ENCODE data around the gene COL6A5.
A peak's percentile ranks its signal among the peaks of the same experiment; 100 is the strongest.
"Not testable (repeated sequence)": the region's sequence is repeated elsewhere in the genome, so short reads cannot be mapped to it uniquely, and the experiment has no call there.

The COL6A5 gene, protein sequence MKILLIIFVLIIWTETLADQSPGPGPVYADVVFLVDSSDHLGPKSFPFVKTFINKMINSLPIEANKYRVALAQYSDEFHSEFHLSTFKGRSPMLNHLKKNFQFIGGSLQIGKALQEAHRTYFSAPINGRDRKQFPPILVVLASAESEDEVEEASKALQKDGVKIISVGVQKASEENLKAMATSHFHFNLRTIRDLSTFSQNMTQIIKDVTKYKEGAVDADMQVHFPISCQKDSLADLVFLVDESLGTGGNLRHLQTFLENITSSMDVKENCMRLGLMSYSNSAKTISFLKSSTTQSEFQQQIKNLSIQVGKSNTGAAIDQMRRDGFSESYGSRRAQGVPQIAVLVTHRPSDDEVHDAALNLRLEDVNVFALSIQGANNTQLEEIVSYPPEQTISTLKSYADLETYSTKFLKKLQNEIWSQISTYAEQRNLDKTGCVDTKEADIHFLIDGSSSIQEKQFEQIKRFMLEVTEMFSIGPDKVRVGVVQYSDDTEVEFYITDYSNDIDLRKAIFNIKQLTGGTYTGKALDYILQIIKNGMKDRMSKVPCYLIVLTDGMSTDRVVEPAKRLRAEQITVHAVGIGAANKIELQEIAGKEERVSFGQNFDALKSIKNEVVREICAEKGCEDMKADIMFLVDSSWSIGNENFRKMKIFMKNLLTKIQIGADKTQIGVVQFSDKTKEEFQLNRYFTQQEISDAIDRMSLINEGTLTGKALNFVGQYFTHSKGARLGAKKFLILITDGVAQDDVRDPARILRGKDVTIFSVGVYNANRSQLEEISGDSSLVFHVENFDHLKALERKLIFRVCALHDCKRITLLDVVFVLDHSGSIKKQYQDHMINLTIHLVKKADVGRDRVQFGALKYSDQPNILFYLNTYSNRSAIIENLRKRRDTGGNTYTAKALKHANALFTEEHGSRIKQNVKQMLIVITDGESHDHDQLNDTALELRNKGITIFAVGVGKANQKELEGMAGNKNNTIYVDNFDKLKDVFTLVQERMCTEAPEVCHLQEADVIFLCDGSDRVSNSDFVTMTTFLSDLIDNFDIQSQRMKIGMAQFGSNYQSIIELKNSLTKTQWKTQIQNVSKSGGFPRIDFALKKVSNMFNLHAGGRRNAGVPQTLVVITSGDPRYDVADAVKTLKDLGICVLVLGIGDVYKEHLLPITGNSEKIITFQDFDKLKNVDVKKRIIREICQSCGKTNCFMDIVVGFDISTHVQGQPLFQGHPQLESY (N-terminal part only)

DNA sequence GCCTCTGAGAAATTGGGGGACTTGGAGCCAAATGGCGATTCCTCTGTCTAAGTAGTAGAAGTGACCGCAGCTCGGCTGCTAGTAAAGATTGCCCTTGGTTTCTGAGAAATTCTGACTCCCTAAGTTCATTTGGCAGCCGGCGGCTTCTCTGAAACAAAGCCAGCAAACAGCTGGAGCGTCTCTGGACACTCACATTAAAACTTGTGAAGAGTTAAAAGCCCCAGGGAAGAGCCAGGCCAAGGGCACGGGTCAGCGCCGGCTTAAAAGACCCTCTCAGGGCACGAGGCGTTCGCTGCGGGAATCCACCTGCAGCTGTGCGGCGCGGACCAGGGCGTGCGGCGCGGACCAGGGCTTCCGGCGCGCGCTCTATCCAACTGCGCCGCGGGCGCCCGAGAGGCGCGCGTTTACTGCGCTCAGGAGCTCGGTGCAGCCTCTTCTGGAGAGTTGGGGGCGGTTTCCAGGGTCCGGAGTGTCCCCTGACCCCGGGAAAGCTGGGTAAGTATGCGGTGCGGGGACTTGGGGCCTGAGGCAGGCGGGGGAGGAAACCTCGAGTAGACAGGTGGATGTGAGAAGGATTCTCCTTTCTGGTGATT is at the start of gene COL6A5:
Gene COL6A5 (plus strand): TSS at position 186 of the 593 bp plus-strand sequence. CDS start 27,967 bp downstream, outside the sequence.
- DNase-seq = no peak

GRCh38 chr3:130299531-130299930 is 45.9 kb upstream of the COL6A5 start:
- DNase-seq = no peak

GRCh38 chr3:130300888-130301287 is 44.6 kb upstream of the COL6A5 start:
- DNase-seq = no peak

GRCh38 chr3:130310109-130310508 is 35.4 kb upstream of the COL6A5 start:
- DNase-seq = no peak

- no peak for DNase-seq
Measured at GRCh38 chr3:130312374-130312773, 33.1 kb upstream of the COL6A5 start.

- peak; percentile 16 for DNase-seq
Measured at GRCh38 chr3:130316169-130316568, 29.3 kb upstream of the COL6A5 start.

- no peak for DNase-seq
Measured at GRCh38 chr3:130323503-130323902, 22.0 kb upstream of the COL6A5 start.

DNA sequence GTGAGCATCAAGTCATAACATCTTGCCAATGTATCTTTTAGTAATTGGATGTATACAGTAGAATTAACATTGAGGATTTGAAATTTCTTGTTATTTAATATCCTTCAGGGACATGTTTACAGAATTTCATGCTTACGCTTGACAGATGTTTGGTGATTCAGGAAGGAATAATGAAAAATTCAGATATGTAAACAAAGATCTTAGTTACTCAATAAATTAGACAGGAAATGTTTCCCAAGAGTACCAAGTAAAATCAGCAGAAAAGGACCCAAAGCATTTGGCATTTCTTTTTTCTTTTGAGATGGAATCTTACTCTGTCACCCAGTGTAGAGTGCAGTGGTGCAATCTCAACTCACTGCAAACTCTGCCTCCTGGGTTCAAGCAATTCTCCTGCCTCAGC is 4.7 kb upstream of the COL6A5 start:
- no peak for DNase-seq

GRCh38 chr3:130341388-130341787 is 4.1 kb upstream of the COL6A5 start:
- peak; percentile 10 for DNase-seq

DNA sequence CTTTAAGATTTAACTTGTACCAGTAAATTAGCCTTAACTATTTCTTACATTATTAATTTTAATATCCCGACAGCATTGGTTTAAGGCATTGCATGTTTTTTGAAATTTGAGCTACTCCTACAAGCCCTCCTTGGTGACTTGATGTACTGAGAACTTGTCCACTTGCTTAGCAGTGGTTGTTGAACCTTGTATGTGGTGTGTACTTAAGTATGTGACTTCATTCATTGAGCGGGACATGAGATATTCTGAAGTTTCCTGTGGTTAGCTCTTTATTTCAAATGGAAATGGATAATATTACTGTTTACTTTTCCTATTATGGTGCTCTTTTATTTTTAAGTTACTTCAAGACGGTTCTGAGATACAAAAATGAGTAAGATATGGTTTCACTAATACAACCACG is 3.6 kb upstream of the COL6A5 start:
- no peak for DNase-seq

DNA sequence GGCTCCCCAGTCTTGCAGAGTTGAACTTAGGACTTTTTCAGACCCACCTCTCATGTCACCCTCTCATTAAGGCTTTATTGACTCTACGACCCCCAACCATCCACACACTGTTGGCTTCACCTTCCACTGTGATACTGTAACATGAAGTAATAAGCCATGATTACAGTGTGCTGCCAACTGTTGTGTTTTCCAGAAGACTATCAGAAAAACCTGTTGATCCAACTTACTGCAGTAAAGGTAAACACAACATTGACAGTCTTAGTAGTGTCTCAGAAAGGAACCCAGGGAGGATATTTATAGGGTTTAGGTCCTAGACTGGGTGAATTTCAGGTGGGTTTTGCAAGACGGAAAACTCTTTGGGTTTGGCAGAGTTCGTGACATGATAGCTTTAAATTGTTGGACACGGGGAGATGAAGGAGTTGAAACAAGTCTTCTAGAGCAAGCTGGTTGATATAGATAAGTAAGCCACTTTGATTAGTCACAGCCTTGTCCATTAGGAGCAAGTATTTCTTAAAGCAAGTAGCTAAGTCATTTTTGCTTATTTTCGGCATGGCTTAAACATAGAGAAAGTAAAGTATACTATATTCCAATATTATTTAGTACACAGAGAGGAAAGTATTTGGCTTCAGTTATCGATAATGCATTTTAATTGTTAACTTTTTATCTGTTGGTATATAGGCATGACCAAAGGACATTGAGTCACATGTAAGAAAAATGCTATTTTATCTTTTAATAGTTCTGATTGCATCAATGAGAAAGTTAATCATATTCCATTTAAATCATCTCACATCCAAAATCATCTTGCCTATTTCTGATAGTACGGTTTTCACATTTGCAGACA is 2.4 kb upstream of the COL6A5 start:
- no peak for DNase-seq

DNA sequence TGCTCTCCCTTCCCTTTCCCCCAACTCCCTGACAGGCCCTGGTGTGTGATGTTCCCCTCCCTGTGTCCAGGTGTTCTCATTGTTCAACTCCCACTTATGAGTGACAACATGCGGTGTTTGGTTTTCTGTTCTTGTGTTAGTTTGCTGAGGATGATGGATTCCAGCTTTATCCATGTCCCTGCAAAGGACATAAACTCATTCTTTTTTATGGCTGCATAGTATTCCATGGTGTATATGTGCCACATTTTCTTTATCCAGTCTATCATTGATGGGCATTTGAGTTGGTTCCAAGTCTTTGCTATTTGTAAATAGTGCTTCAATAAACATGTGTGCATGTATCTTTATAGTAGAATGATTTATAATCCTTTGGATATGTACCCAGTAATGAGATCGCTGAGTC is 2.8 kb downstream of the COL6A5 start:
- DNase-seq = not testable (repeated sequence)

GRCh38 chr3:130354430-130354829 is 9.0 kb downstream of the COL6A5 start:
- DNase-seq = peak; percentile 53

DNA sequence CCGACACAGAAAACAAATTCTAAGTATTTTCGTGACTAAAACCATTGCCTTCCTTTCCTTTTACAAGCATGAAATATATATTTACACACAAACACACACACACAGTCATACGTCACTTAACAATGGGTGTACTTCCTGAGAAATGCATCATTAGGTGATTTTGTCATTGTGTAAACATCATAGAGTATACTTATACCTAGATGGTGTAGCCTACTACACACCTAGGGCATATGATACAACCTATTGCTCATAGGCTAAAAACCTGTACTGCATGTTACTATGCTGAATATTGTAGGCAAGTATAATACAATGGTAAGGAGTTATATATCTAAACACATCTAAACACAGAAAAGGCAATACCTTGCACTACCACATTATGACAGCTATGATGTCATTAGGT is 28.6 kb downstream of the COL6A5 start:
- no peak for DNase-seq

DNA sequence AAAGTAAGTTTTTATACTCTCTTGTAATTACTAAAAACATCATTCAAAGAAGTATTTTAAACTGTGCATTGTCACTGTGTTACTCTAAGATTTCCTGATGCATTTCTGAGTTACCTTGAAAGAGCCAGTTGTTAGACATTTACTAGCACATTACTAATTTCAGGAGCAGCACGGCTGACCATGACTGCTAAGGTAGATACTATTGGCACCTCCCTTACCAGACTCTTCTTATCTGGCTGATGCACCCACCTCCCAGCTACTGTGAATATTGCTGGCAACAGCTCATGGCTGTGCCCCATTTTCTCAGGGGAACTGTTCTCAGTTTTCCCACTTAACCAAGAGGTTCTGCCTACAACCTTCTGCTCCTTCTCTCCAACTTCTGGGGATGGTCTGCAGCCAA is 29.4 kb downstream of the COL6A5 start:
- DNase-seq = no peak

GRCh38 chr3:130377960-130378676 is 32.6 kb downstream of the COL6A5 start:
- DNase-seq = no peak

DNA sequence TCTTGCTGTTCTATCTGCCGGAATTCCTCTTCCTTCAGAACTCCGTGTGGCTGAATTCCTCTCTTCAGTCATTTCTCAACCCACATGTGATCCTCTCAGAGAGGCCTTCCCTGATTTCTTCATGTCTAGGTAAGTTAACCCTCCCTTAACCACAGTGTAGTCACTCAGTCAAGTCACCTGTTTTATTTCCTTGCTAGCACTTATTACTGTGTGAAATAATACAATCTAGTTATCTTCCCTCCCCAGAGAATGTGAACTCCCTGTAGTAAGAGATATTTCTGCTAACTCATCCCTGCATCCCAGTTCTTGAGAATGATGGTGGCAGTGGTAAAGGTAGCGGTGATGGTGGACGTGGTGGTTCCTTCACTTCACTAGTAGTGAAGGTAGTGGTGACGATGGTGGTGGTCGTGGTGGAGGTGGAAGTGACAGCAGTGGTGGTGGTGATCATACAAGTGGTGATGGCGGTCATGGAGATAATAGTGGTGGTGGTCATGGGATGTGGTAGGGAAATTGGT is 33.3 kb downstream of the COL6A5 start:
- no peak for DNase-seq

- DNase-seq = peak; percentile 42
Measured at GRCh38 chr3:130379274-130379673, 33.8 kb downstream of the COL6A5 start.

DNA sequence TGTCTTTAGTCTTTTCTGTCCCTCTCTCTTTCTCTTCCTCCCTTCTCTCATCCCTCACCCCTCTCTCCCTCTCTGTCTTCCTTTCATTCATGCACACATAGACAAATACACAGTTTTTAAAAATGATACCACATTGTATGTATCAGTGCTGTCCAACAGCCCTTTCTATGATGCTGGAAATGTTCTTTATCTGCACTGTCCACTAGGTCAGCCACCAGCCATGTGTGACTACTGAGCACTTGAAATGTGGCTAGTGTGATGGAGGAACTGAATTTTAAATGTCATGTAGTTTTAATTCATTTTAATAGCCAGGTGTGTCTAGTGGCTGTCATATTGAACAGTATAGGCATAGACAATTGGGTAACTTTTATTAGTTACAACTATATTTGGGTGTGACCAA is 34.9 kb downstream of the COL6A5 start:
- no peak for DNase-seq

- DNase-seq = no peak
Measured at GRCh38 chr3:130383424-130383823, 38.0 kb downstream of the COL6A5 start.

DNA sequence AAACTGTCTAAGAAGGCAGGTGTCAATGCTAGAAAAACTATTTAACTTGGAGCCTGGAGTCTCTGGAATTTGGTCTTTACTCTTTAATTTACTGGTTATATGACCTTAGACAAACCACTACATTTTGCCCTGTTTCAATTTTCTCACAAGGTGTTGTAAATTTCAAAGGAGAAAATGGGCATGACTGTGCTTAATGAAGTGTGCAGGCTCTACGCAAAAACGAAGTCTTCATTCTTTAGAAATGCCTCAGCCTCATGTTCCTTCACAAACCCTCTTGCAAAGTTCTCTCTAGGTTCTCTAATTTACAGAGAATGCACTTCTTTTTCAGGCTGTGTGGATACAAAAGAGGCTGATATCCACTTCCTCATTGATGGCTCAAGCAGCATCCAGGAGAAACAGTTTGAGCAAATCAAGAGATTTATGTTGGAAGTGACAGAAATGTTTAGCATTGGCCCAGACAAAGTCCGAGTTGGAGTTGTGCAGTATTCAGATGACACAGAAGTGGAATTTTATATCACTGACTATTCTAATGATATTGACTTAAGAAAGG is 39.1 kb downstream of the COL6A5 start:
- DNase-seq = no peak

All from fibroblast of skin of right biceps (primary cell).